CD4-positive, alpha-beta T cell treated with Interferon gamma for 1 hour (primary cell): Measurements from ENCODE around the gene ARMCX2.
"Not testable (repeated sequence)": the region's sequence is repeated elsewhere in the genome, so short reads cannot be mapped to it uniquely, and the experiment has no call there.

Experiments used
- DNase-seq: peaks from one replicate; pipeline ENCODE4 v3.0.0-alpha.2; 2020

Gene ARMCX2

DNA sequence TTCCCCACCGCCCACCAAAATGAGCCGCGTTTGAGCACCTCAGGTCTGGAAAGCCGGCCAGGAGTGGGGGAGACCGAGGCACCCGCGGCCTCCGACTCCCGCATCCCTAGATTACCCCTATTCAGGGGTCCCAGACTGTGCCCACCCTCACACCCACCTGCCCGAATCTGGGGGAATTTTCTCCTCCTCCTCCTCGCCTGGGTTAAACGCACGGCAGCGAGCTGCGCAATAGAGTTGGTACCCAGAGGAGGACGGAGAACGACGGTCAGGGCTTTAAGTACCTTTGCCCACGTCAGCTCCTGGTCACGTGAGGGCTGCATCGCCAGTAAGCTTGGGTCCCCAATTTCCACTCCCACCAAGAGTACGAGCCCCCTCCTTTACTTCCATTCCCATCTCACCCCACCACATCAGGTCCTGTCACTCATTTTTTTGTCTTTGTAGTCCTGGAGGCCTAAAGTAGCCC is at the start of gene ARMCX2:
ARMCX2 (minus strand) TSS at position 250 of the 463 bp plus-strand sequence. CDS start 2,262 bp downstream, outside the sequence.
- DNase-seq, result peak; percentile 24

DNA sequence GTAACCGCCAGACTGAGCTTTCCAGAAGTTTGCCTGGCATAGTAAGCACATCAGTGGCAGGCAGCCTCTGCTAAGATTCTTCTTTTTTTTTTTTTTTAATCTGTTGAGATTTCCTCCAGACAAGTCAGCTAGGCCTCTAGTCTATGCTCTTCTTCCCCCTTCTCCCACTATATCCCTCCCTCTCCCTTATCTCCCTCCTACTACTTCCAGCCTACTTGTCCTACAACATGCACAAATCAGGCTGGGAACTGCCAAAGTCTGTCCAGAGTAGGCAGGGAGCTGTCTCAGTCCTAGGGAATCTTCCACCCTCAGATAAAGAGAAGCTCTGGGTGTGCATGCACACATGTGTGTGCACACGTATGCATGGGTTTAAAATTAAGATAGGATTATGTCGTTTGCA is 49.7 kb upstream of the ARMCX2 start:
- DNase-seq, result no peak

DNA sequence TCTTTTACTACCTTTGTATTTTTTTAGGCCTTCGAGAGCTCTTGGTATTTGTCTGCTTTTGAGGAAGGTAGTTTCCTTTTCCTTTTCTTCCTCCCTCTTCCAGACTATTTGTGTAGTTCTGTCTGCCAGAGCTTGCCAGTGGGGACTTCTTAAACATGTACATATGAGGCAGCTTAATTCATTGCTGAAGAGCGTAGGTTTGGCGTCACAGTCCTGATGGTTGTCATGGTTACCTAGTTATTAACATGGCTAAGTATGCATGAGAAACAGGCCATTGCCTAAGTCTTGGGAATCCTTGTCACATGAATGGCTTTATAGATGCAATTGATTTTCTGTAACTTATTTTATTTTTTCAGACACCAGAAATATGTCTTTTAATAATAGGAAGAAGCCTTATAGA is 48.5 kb upstream of the ARMCX2 start:
- DNase-seq, result no peak

DNA sequence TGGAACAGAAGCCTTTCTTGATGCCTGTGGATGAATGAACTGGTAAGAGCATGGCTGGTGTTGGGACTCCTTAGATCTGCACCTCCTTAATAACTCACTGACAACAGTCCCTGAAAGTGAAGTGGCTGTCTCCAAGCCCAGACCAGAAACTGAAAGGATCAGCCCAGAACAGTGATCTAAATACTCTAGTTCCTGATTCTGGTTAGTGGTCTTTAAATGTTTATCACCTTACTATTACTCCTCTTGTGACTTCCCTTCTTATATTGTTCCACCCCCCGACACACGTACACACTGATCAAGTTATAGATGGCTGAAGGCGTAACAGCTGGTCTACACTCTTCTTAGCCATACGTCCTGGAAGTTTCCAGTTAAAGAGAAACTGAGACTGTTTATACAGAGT is 33.8 kb upstream of the ARMCX2 start:
- DNase-seq, result no peak

DNA sequence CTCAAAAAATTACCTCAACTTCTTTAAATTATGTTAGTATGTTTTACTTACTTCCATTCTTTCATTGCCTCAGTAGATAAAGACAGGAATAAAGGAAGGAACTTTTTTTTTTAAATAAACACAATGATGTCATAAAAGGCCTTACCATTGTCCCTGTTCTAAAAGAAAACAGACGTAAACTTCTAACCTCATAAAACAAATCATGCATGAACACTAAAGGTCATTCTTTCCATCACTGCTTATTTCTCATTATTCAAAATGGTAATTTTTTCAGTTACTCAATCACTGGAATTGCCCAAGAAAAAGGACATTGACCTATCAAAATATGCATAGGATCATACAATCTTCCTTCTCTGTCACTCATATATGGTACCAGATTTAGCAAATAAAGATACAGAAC is 32.2 kb upstream of the ARMCX2 start:
- no peak for DNase-seq

DNA sequence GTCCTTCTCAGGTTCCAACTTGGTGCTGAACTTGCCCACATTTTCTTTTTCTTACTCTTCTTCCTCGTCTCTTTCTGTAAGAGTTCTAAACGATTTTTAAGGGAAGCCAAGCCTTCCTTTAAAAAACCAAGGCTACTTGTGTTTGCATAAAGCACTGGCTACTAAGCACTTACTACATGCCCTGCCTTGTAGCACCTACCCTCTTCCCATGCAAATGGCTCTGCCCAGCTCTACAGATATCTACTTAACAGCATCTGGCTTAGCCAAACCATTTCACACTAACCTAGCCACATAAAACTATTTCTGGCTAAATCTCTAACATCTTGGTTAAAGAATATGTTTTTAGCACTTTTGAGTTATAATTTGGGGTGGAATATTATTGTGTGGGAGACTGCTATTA is 26.9 kb upstream of the ARMCX2 start:
- DNase-seq, result no peak

DNA sequence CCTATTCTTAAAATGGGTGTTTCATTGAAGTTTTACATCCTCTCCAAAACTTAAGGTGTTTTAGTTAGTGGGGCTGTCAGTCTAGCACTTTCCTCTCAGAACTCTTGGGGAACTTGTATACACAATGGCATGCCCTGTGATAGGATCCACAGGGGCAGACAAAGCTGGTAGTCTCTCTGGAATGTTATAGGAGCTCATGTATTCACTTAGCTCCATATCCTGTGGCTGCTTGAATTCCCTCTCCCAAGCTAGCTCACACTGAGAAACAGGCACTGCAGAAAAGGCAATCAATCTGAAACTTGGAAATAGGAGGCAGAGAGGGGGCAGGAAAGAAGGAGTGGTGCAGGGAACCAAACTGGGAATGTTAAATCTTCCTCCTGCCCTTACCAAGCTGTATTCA is 26.3 kb upstream of the ARMCX2 start:
- DNase-seq, result no peak

DNA sequence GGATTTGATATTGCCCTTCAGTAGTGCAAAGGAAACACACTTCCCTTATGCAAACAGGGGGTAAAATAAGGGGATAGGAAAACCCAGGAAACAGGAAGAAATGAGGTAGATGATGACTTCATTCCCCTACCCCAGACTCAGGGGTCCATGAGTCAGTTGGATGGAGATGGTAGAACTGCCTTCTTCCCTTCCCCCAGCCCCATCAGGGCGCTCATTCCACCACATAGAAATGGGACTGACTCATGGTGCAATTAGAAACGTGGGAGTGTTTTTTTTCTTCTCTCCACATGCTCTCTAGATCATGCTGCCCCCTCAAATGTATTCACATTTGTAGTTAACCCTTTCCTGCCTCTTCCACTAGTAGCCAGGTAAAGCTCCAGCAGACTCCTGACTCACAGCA is 23.1 kb upstream of the ARMCX2 start:
- DNase-seq, result no peak

DNA sequence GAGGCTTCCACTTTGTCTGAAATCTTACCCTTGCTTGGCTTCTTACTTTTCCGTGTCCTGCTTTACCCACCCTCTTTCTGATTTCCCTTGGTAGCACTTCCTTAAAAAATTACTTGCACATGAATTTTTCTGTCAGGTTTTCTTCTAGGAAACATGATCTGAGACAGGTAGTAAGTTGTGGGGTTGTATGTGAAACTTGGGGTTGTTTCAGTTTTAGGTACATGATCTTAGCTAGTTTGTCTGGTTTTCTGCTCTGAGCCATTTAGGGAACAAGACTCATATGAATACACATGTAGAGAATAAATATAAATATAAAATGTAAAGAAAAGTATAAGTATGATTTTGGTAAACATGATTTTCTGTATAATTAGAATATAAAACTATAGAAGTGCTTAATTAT is 17.4 kb upstream of the ARMCX2 start:
- no peak for DNase-seq

DNA sequence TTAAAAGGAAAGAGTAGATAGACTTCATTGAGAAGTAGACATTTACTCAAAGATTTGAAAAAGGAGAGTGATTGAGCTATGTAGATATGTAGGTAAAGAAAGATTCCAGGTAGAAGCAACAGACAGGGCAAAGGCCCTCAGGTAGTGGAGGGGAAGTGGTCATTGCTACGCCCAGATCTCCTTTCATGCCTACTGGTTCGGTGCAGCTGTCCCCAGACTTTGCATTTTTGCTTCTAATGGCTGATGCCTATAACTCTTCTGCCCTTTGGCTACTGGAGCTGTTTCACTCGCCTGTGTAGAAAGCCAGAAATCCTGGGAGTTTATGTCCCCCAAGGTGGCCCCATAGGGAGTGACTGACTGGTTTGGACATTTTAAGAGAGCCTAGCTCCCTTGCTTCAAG is 16.9 kb upstream of the ARMCX2 start:
- DNase-seq, result no peak

DNA sequence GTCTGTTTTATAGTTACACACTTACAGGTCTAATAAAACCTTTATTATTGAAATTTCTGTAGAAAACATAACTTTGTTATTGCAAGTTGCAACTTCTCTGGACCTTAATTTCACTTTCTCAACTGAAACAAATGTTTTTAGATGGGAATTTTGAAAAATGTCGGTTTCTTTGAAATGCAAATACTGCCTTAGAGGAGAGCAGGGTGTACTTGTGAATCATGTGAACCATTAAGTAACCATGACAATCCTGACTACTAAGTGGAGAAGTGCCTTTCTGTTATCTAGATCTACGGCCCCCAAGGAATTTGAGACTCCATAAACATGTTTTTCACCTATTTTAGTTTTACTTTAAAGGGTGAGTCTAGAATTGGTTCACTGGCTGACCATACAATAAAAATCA is 8.5 kb upstream of the ARMCX2 start:
- no peak for DNase-seq

DNA sequence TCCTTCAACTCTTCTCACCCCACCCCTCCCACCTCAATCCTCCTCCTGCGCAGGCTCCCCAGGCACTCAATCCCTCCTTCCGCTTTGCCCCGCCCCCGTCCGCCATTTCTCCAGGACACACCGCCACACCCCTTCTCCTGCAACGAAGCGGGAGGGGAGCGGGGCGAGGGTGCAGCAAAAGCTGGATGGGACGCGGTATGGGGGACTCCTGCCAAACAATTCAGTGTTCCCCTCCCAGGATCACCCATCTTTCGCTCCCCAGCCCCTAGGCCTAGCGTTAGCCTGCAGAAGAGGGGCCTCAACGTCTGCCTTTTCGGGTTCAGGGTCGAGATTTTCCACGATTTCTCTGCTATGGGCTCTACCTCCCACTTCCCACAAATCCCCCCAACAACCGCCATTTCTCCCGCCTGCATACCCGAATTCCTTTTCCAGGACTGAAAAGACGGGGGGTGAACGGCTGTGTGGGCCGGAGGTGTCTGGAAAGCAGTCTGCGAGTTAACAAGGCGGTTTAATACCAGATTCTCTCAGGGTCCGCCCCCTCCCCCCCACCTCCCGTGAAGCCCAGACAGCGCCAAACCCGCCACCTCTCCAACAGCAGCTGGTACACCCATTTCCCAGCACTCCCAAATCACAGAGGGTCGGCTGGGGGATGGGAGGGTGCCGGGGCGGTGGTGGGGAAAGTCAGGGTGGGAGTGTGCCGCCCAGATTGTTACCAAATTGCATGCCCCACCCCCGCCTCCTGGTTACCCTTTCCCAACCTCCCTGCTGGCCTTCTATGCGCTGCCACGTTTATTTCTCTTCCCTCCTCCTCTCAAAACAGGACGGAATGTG is 774 bp downstream of the ARMCX2 start:
- DNase-seq, result peak; percentile 27

DNA sequence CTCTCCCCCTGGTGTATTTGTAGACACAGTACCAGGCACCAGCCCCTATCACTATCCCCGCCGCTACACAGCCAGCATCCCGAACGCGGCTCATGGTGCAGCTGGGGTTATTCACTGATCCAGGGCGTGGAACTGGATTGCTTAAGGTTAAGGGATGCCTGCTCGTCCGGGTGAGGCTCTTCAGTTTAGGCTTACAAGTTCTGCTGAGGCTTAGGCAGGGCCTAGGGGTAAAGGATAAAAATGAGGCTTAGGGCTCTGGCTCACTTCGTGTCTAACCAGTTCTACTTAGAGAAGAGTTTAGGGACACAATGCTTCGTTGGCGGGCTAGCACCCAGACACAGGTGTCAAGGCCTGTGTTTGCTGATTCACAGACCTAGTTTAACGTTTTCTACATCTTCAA is 2.2 kb downstream of the ARMCX2 start:
- DNase-seq, result no peak

DNA sequence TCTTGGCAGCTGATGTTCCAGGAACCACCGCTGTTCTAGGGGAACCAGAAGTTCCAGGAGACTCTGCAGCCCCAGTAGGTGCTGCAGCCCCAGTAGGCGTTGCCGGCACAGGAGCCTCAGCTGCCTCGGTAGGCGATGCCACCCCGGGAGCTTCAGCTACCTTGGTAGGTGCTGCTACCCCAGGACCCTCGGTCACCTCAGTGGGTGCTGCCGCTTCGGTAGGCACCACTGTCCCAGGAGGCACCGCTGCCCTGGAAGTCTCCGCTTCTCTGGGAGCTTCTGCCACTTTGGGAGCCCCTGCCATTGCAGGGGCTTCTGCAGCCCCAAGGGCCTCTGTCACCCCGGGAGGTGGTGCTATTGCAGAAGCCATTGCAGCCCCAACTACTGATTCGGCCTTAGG is 2.8 kb downstream of the ARMCX2 start:
- DNase-seq, result no peak

DNA sequence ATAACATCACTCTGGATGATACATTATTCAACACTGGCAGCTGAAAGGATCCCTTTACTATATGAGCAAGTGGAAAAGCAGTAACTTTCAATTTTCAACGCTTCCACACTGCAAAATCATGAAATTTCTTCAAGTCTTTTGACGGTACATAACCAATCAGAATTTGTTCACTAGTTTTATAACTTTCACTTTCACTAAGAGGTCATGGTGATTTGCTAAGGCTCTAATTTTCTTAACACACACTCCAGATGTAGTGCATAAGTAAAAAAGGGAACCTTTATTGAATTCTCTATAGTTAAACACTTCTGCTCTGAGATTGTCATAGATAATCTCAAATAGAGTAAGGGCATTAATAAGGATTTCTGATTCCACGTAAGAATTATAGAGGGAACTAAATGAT is 4.1 kb downstream of the ARMCX2 start:
- DNase-seq, result no peak

DNA sequence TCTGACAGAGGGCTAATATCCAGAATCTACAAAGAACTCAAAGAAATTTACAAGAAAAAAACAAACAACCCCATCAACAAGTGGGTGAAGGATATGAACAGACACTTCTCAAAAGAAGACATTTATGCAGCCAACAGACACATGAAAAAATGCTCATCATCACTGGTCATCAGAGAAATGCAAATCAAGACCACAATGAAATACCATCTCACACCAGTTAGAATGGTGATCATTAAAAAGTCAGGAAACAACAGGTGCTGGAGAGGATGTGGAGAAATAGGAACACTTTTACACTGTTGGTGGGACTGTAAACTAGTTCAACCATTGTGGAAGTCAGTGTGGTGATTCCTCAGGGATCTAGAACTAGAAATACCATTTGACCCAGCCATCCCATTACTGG is 11.9 kb downstream of the ARMCX2 start:
- not testable (repeated sequence) for DNase-seq

DNA sequence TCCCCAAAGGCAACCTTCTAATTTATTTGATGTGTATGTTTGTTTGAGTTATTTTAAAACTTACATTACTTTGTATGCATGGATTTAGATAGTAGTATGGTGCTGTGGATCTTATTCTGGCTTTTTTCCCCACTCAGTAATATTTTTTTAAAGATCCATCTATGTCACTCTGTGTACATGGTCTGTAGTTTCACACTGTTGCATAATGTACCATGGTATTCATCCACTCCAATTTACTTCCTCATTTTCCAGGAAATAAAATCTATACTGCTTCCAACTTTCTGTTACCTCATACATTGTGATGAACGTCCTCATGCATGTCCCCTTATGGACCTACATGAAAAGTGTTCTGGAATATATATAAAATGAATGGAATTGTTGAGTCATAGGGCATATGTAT is 17.6 kb downstream of the ARMCX2 start:
- no peak for DNase-seq

DNA sequence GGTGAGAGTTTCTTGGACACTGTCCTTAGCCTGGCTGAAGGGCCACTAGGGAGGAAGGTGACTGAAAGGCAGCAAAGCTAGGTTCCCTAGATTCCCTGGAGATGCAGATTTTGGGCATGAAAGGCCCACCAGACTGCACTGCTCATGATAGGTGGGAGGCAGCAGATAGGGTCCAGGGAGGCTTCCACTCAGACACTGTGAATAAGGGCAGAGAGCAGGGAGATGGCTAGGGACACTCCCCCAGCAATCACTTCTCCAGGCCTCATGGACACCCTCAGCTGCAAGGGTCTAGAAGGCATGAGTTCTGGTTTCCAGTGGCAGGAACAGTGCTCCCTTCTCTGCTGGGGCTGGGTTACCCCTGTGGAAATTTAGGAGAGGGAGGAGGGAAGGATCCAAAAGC is 20.1 kb downstream of the ARMCX2 start:
- DNase-seq, result no peak

DNA sequence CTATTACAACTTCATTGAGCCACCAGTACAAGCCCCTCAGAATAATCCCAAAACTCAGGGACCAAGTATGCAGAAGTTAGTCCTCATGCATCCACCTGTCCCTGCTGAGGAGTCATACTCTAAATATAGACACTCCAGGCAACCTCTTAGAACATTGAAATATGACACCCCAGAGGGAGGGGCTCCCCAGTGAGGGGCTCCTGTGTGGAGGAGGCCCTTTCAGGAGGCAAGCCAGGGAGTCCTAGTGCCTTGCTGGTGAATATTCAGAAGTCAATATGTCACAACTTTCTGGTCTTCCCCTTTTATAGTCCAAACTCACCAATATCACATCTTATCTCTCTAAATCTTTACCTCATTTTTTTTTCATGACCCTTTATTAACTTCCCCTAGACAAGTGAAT is 40.3 kb downstream of the ARMCX2 start:
- no peak for DNase-seq

DNA sequence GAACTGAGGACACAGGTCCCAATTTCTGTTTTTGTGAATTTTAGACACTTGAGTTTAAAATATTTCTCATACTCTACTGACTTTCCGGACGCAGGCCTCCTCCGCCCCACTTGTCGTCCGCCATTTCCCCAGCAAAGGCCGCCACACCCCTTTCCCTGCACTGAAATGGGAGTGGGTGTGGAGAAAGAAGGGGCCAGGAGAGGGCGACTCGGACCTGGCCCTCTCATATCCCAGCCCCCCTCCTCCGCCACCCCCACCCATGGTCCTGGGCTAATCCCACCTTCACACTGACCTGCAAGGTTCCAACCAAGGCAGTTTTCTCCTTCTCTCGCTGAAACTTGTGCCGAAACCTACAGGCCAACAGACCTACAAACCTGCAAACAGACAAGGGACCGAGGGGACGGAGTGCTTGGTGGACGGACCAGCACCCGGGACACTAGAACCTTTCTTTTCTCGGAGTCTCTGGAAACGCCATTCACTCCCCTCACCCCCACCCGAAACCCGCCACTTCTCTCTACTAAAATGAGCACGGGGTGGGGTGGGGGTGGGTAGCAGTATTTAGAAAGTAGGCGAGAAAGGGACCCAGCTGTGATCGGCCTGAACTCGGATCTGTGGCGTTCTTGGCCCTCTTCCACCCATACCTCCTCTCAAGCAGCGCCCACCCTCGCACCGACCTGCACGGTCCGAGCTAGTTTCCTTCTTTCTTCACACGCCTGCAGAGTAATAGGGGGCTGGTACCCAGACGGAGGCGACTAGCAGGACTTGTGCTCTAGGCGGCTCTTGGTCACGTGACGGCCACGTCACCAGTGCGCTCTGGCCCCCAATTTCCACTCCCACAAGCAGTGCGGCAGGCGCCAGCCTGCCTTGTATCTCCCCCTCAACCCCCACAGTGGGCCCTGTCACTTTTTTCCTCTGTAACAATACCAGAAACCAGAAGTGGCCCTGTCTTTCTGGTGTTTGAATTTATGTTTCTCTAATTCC is 42.1 kb downstream of the ARMCX2 start, which contains the start of gene ARMCX6:
ARMCX6 (minus strand) TSS at position 790 of the 981 bp plus-strand sequence. CDS start 1,380 bp downstream, outside the sequence.
- peak; percentile 83 for DNase-seq

DNA sequence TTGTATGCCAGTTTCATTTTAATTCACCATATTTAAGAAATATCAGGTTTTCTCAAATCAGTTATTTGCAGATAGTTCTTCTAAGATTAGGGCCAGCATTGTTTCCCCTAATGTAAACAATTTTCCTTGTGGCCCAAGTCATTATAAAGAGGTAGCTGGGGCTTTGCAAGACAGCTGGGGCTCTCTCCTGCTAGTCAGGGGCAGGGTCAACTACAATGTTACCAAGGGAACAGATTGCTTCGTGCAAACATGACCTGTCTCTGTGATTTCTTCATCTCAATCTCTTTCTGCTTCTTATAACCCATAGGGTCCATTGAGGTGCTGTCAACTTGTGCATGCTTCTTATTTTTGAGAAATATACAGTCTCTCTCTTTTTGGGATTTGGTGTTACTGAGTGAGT is 53.9 kb downstream of the ARMCX2 start:
- no peak for DNase-seq
